H1 (cell line): ENCODE measurements around the gene DBNDD1. TPM values are rescaled to one million over a fixed set of nuclear protein-coding genes. Genes with fewer than 3 reads are reported as not detected.

Source experiments
- CTCF ChIA-PET: fragments of 300-600 bp; sonication (Branson Sonifier 250); formaldehyde crosslinking; loops from one replicate; lab custom pipeline; 2021; ENCODE audit not compliant: partially characterized antibody; lab: Charles Lee
- POLR2A ChIA-PET: fragments of 300-600 bp; sonication (Branson Sonifier 250); formaldehyde crosslinking; loops from one replicate; lab custom pipeline; 2021; ENCODE audit warnings: inconsistent platforms; ENCODE audit not compliant: partially characterized antibody; lab: Charles Lee
- DNase-seq, 2 experiments: peaks; one replicate each; pipeline versions ENCODE4 v3.0.0 to v3.0.0-alpha.2; 2010 to 2022; ENCODE audit warnings: low spot score in 2 of 2, low read depth in 1 of 2, mixed read lengths in 1 of 2
- FAIRE-seq: peaks from 2 replicates; lab custom pipeline; 2011; peaks lifted over from hg19 to GRCh38; lab: Jason Lieb, UNC
- H2AFZ ChIP-seq: 2 replicates; pipeline ENCODE4 v1.8.1; 2012; ENCODE audit warnings: low read length, inconsistent platforms
- H2AK5ac ChIP-seq: 2 replicates; pipeline ENCODE4 v1.6.1; 2013; ENCODE audit warnings: low read depth, low read length
- H2BK120ac ChIP-seq: replicated peaks from 2 replicates; pipeline ENCODE3; 2013; ENCODE audit warnings: low read depth, low read length, inconsistent platforms
- H2BK12ac ChIP-seq: 2 replicates; pipeline ENCODE4 v1.6.1; 2013; ENCODE audit warnings: low read depth, low read length
- H2BK15ac ChIP-seq: 2 replicates; pipeline ENCODE4 v1.6.1; 2013; ENCODE audit warnings: low read length
- H2BK20ac ChIP-seq: 2 replicates; pipeline ENCODE4 v1.6.1; 2013; ENCODE audit warnings: low read length
- H2BK5ac ChIP-seq: 2 replicates; pipeline ENCODE4 v1.6.1; 2013; ENCODE audit warnings: low read depth, low read length
- H3K14ac ChIP-seq: 2 replicates; pipeline ENCODE4 v1.6.1; 2013; ENCODE audit warnings: inconsistent platforms; ENCODE audit not compliant: insufficient read length
- H3K18ac ChIP-seq: 2 replicates; pipeline ENCODE4 v1.6.1; 2013; ENCODE audit warnings: low read length; ENCODE audit errors: extremely low read depth
- H3K23ac ChIP-seq: 2 replicates; pipeline ENCODE4 v1.6.1; 2013; ENCODE audit warnings: inconsistent platforms; ENCODE audit not compliant: insufficient read length
- H3K23me2 ChIP-seq: 2 replicates; pipeline ENCODE4 v1.6.1; 2013; ENCODE audit warnings: low read depth, low read length
- H3K27ac ChIP-seq: 2 replicates; pipeline ENCODE4 v1.6.1; 2011; ENCODE audit warnings: low read depth, low read length, inconsistent platforms
- H3K27me3 ChIP-seq, 4 experiments: replicated peaks in 1 of 4; 1 replicate in 1 of 4; 2 replicates in 3 of 4; pipeline versions ENCODE4 v1.6.1 to v1.8.1; 2011 to 2013; ENCODE audit warnings: low read length in 3 of 4, mild to moderate bottlenecking in 3 of 4, inconsistent platforms in 2 of 4, mixed read lengths in 2 of 4, moderate library complexity in 1 of 4; ENCODE audit not compliant: control insufficient read depth in 3 of 4, insufficient read depth in 3 of 4; ENCODE audit errors: extremely low read depth in 1 of 4
- H3K36me3 ChIP-seq, 4 experiments: 2 replicates each; pipeline versions ENCODE4 v1.6.1 to v1.8.1; 2011 to 2013; ENCODE audit warnings: mild to moderate bottlenecking in 4 of 4, low read length in 3 of 4, moderate library complexity in 2 of 4, control low read depth in 1 of 4, inconsistent platforms in 1 of 4; ENCODE audit not compliant: insufficient read depth in 4 of 4, control insufficient read depth in 2 of 4
- H3K4ac ChIP-seq: replicated peaks from 2 replicates; pipeline ENCODE3; 2013; ENCODE audit warnings: low read length, low read depth, mixed read lengths, inconsistent platforms; ENCODE audit not compliant: insufficient read length
- H3K4me1 ChIP-seq, 4 experiments: replicated peaks in 1 of 4; 1 replicate in 1 of 4; 2 replicates in 3 of 4; pipeline versions ENCODE4 v1.6.1 to v1.8.1; 2011 to 2013; ENCODE audit warnings: low read length in 3 of 4, inconsistent platforms in 2 of 4, mixed read lengths in 1 of 4; ENCODE audit not compliant: insufficient read depth in 4 of 4, control insufficient read depth in 3 of 4
- H3K4me2 ChIP-seq, 2 experiments: 2 replicates each; pipeline versions ENCODE4 v1.6.1 to v1.8.1; 2011 to 2013; ENCODE audit warnings: low read depth in 2 of 2, low read length in 2 of 2, control low read depth in 1 of 2, inconsistent platforms in 1 of 2, mild to moderate bottlenecking in 1 of 2; ENCODE audit not compliant: insufficient read depth in 1 of 2
- H3K4me3 ChIP-seq, 4 experiments: fragments of 200-600, 300-600 bp in 1 of 4; sonication (generic), shearing (Covaris generic), sonication (Bioruptor Twin) in 1 of 4; 2 replicates each; pipeline versions ENCODE4 v1.5.1 to v1.8.1; 2011 to 2016; ENCODE audit warnings: low read length in 4 of 4, low read depth in 3 of 4, control low read depth in 2 of 4, inconsistent platforms in 2 of 4, mild to moderate bottlenecking in 2 of 4, mixed read lengths in 1 of 4, moderate library complexity in 1 of 4; ENCODE audit not compliant: insufficient read depth in 2 of 4; ENCODE audit errors: extremely low read depth in 1 of 4
- H3K56ac ChIP-seq: replicated peaks from 2 replicates; pipeline ENCODE3; 2013; ENCODE audit warnings: low read depth, mild to moderate bottlenecking, mixed read lengths, low read length, inconsistent platforms; ENCODE audit not compliant: insufficient read length
- H3K79me1 ChIP-seq: 2 replicates; pipeline ENCODE4 v1.6.1; 2013; ENCODE audit warnings: low read depth, low read length, control low read depth
- H3K79me2 ChIP-seq, 2 experiments: 2 replicates each; pipeline versions ENCODE4 v1.6.1 to v1.8.1; 2012 to 2013; ENCODE audit warnings: low read length in 2 of 2, mild to moderate bottlenecking in 2 of 2, inconsistent platforms in 1 of 2; ENCODE audit not compliant: insufficient read depth in 2 of 2, control insufficient read depth in 1 of 2
- H3K9ac ChIP-seq, 4 experiments: replicated peaks in 1 of 4; 1 replicate in 1 of 4; 2 replicates in 3 of 4; pipeline versions ENCODE4 v1.6.1 to v1.8.1; 2011 to 2013; ENCODE audit warnings: low read depth in 3 of 4, low read length in 3 of 4, control low read depth in 2 of 4, mild to moderate bottlenecking in 2 of 4, moderate library complexity in 2 of 4, inconsistent platforms in 1 of 4; ENCODE audit errors: extremely low read depth in 1 of 4
- H3K9me3 ChIP-seq, 2 experiments: 2 replicates each; pipeline versions ENCODE4 v1.6.1 to v1.8.1; 2012 to 2013; ENCODE audit warnings: mild to moderate bottlenecking in 2 of 2, moderate library complexity in 2 of 2, control low read depth in 1 of 2, inconsistent platforms in 1 of 2, low read depth in 1 of 2, low read length in 1 of 2, mixed read lengths in 1 of 2; ENCODE audit not compliant: insufficient read depth in 2 of 2
- H4K20me1 ChIP-seq, 2 experiments: replicated peaks in 1 of 2; 2 replicates each; pipeline versions ENCODE3 to v1.8.1; 2011 to 2013; ENCODE audit warnings: inconsistent platforms in 2 of 2, low read length in 2 of 2, mild to moderate bottlenecking in 1 of 2; ENCODE audit not compliant: insufficient read depth in 2 of 2, control insufficient read depth in 1 of 2
- H4K5ac ChIP-seq: 2 replicates; pipeline ENCODE4 v1.6.1; 2013; ENCODE audit warnings: low read length, low read depth, mixed read lengths, inconsistent platforms; ENCODE audit not compliant: insufficient read length
- H4K8ac ChIP-seq: 2 replicates; pipeline ENCODE4 v1.8.0; 2013; ENCODE audit warnings: mild to moderate bottlenecking, moderate library complexity, low read length, inconsistent platforms; ENCODE audit not compliant: insufficient read depth; ENCODE audit errors: extremely low read depth
- H4K91ac ChIP-seq: replicated peaks from 2 replicates; pipeline ENCODE3; 2013; ENCODE audit warnings: low read length, mixed read lengths, inconsistent platforms; ENCODE audit not compliant: insufficient read length
- GABPA ChIP-seq: IDR thresholded peaks from 2 replicates; pipeline ENCODE4 v1.6.1; 2011; ENCODE audit warnings: mild to moderate bottlenecking, low read length, moderate library complexity, borderline replicate concordance; ENCODE audit not compliant: insufficient read depth
- POLR2A ChIP-seq, 2 experiments: IDR thresholded peaks; 1 replicate in 1 of 2; 2 replicates in 1 of 2; pipeline ENCODE4 v1.6.1; 2011; ENCODE audit warnings: low read depth in 2 of 2, low read length in 2 of 2, mild to moderate bottlenecking in 2 of 2; ENCODE audit errors: control extremely low read depth in 1 of 2
- RNF2 ChIP-seq: fragments of 200-900, 300-1000 bp; sonication (generic); IDR thresholded peaks from 2 replicates; pipeline ENCODE4 v1.7.1; 2016; ENCODE audit warnings: borderline replicate concordance, low read depth, mild to moderate bottlenecking, antibody characterized with exemption, low read length; ENCODE audit not compliant: poor library complexity, severe bottlenecking; ENCODE audit errors: missing control alignments
- SRF ChIP-seq: IDR thresholded peaks from 2 replicates; pipeline ENCODE4 v1.6.1; 2011; ENCODE audit warnings: mild to moderate bottlenecking, low read depth, low read length, moderate library complexity
- TCF12 ChIP-seq: IDR thresholded peaks from 2 replicates; pipeline ENCODE4 v1.6.1; 2011; ENCODE audit warnings: low read depth, mild to moderate bottlenecking, low read length
- YY1 ChIP-seq: IDR thresholded peaks from 2 replicates; pipeline ENCODE4 v1.6.1; 2011; ENCODE audit warnings: low read depth, mild to moderate bottlenecking, low read length
- WGBS, 2 experiments: shearing (Covaris generic) in 1 of 2; methylation state at CpG; one replicate each; pipeline versions ENCODE4 v1.1.6 to v1.1.7; 2013 to 2015; ENCODE audit warnings: low lambda C conversion rate in 2 of 2, mixed read lengths in 2 of 2, inconsistent platforms in 1 of 2, low coverage in 1 of 2, missing lambda C conversion rate in 1 of 2; ENCODE audit not compliant: insufficient replicate concordance in 2 of 2, insufficient coverage in 1 of 2, insufficient read length in 1 of 2; ENCODE audit errors: extremely low coverage in 1 of 2, missing lambda C conversion rate in 1 of 2; 5-methylcytosine and 5-hydroxymethylcytosine counted together
- polyA plus RNA-seq, 7 experiments: library from polyadenylated mRNA; depleted of rRNA in 3 of 7; stranded (reverse) in 5 of 7; unstranded in 2 of 7; fragments of >200 nt in 5 of 7; fragments of 200-250 nt in 2 of 7; gene quantifications; 1 replicate in 5 of 7; 2 replicates in 1 of 7; 4 replicates in 1 of 7; pipeline versions ENCODE4 v1.2.1 to v1.2.3, GENCODE V29; 2011 to 2013; ENCODE audit warnings: missing spikeins in 2 of 7, mixed read lengths in 2 of 7
- total RNA-seq: library from RNA; stranded (reverse); fragmentation: NEBNext Ultra II Directional; extraction: Animal tissue kit (Norgen Biotek cat#: 25700); gene quantifications from 2 replicates; pipeline ENCODE4 v1.2.1, GENCODE V29; 2021

Gene DBNDD1
- total and polyA plus RNA-seq, 2 of the 8 experiments (the other 6 are each of a cell fraction or from before 2014, with no cell fraction given), result 69.9 to 92.6 TPM

- Histone ChIP-seq H2BK120ac (no peak overlapping the region), H2BK12ac (0 out of 2 replicates have a peak overlapping the region, but pooled peaks have one; percentile 87), H3K18ac (peak overlapping the region; percentile 83; the same call in 1 of the 2 replicates), H2AK5ac (peak overlapping the region; percentile 70; the same call in 1 of the 2 replicates), H2BK15ac (no peak overlapping the region; the same call in 1 of the 2 replicates), H3K23ac (no peak overlapping the region), H3K27me3 (no peaks in the 10 kb centered on the region), H3K79me1 (0 out of 2 replicates have a peak, but pooled peaks cover 2% of the 10 kb centered on the region), H3K4ac (peak overlapping the region; percentile 59), H3K27ac (no peak overlapping the region), H2AFZ (no peak overlapping the region; the same call in 1 of the 2 replicates), H3K4me2 (peak overlapping the region; percentile 66 to 85), H3K9me3 (no peaks in the 10 kb centered on the region), H3K9ac (peak overlapping the region in 1 of 4 experiments; percentile 14; a peak in 4 of 7 replicates), H3K36me3 (no peaks in the 10 kb centered on the region; a peak in 3 of 8 replicates), H3K4me3 (peak overlapping the region in 2 of 4 experiments; percentile 45 to 70; a peak in 3 of 8 replicates), H3K14ac (no peak overlapping the region), H2BK20ac (no peak overlapping the region), H3K79me2 (no peaks in the 10 kb centered on the region), H4K8ac (peak overlapping the region; percentile 62; the same call in 1 of the 2 replicates), H3K23me2 (no peaks in the 10 kb centered on the region), H4K91ac (no peak overlapping the region), H2BK5ac (peak overlapping the region; percentile 18; the same call in 1 of the 2 replicates), H3K4me1 (peaks cover 0 to 11% (median 8%) of the 10 kb centered on the region in 4 experiments; a peak in 6 of 7 replicates), H4K20me1 (peaks cover 0 to 4% of the 10 kb centered on the region in 2 experiments), H3K56ac (no peak overlapping the region), H4K5ac (no peak overlapping the region)
- CTCF ChIA-PET, result interaction anchor here (0.6 to 1.2 kb wide), 7 partner anchors 9 to 57 kb away, joined by 3 to 5 read pairs (median 3); no protein-coding TSS in a partner anchor
- POLR2A ChIA-PET, result interaction anchor here (0.6 to 2.8 kb wide), 8 partner anchors 11 to 173 kb away, joined by 3 to 11 read pairs (median 4); partner anchors contain the start of gene TCF25
- WGBS, 2 experiments, result 58% methylated on average over 20 of the region's 23 CpGs; no CpG with 5 or more reads in 1 of the 2 experiments
- no peak for TF ChIP-seq SRF
- TF ChIP-seq YY1, result peak; percentile 98
- peak in 1 of 2 experiments; percentile 13; a peak in 1 of 3 replicates for TF ChIP-seq POLR2A (IDR thresholded peaks at IDR 0.05; ENCODE audit: control extremely low read depth in 1 of 2, low read depth in 2 of 2, low read length in 2 of 2)
- no peak for TF ChIP-seq TCF12
- no peak for TF ChIP-seq GABPA
- TF ChIP-seq RNF2, result no peak
- FAIRE-seq, result no peak
- peak in 1 of 2 experiments; percentile 39 for DNase-seq
Observed at GRCh38 chr16:90046122-90046970, 27.1 kb upstream of the DBNDD1 start.
